ENCODE results near the gene GPA33. TPM values are rescaled to one million over a fixed set of nuclear protein-coding genes. Genes with fewer than 3 reads are reported as not detected.
"Not testable (repeated sequence)": the region's sequence is repeated elsewhere in the genome, so short reads cannot be mapped to it uniquely, and the experiment has no call there.

GPA33 gene
- polyA plus RNA-seq, 1 donor from 2014 or later = 3.3 TPM

DNA sequence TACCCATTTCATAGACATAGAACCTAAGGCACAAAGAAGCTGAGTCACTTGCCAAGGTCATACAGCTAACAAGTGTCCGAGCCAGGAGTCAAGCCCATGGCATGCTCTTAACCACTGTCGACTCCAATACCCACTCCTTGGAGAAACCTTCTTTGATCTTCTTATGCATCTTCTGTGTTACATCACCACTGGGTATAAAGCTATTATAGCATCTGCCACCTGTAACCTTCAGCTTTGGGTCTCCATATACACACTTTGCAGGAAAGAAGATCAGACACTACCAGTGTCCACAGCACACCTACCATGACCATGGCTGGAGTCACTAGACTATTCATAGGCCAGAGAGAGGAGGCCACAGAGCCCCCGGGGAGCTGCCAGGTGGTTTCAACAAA, 29.1 kb downstream of the GPA33 start:
- no peak overlapping the region for H3K27ac Mint-ChIP-seq
- H3K4me1 Mint-ChIP-seq = peaks cover 0 to 3% (median 0%) of the 10 kb centered on the region in 3 donors
- H3K9me3 Mint-ChIP-seq = no peaks in the 10 kb centered on the region
- H3K36me3 Mint-ChIP-seq = no peaks in the 10 kb centered on the region
- peak overlapping the region in 1 of 4 donors; percentile 0 for H3K4me3 Mint-ChIP-seq
- H3K27me3 Mint-ChIP-seq = peaks cover 3% of the 10 kb centered on the region

- no peaks in the 10 kb centered on the region for H3K9me3 Mint-ChIP-seq
- no peaks in the 10 kb centered on the region for H3K36me3 Mint-ChIP-seq
- H3K27me3 Mint-ChIP-seq = peaks cover 3% of the 10 kb centered on the region
- H3K27ac Mint-ChIP-seq = no peak overlapping the region
- H3K4me1 Mint-ChIP-seq = peaks cover 0 to 3% (median 0%) of the 10 kb centered on the region in 3 donors
- H3K4me3 Mint-ChIP-seq = peak overlapping the region in 1 of 4 donors; percentile 17
Measured at GRCh38 chr1:167060141-167061072, 29.8 kb downstream of the GPA33 start.

DNA sequence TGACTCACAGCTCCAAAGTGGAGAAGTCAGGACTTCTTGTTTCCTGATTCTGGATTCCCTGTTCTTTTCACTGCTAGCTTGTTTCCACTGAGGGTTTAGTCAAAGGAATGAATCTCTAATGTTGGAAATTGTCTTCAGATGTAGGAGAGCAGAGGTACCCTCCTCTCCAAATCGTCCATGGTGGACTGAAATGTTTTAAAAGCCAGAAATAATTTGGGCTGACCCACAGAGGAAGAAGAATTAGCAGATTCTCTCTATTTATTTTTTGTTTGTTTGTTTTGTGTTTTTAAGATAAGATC, 30.4 kb downstream of the GPA33 start:
- peak overlapping the region in 1 of 4 donors; percentile 17 for H3K4me3 Mint-ChIP-seq
- H3K27ac Mint-ChIP-seq = no peak overlapping the region
- H3K9me3 Mint-ChIP-seq = no peaks in the 10 kb centered on the region
- H3K36me3 Mint-ChIP-seq = no peaks in the 10 kb centered on the region
- no peaks in the 10 kb centered on the region for H3K27me3 Mint-ChIP-seq
- H3K4me1 Mint-ChIP-seq = peaks cover 0 to 3% (median 0%) of the 10 kb centered on the region in 3 donors

DNA sequence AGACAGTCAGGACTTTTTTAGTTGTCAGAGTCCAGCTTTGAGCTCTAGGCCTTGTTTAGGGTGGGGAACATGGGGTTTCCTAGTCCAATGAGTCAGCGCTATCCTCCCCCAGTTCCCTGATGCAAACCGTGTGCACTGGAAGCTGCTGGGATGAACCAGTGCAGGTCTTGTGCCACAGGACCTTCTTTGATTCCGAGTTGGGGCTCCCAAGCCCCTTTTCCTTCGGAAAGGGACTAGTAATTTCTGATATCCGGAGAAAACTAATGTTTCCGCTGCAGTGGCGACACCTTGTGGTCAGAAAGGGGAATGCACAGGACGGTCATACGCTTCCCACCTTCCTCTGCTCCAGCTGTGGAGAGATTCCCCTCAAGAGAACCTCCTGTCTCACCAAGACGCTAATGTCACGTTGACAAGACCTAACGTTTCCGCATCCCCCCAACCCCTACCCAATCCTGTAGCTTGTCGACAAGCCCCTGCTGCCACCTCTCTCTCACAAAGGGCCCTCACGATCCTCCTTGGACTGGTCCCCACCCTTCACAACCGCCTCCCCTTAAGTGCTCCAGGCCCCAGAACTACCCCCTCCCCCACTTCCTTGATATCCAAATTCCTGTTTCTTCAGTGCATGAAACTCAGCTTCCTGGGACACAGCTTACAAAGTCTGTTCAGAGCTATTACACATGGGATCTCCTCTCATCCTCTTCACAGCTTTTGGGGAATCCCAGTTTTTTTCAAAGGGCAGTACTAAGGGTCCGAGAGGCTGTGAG, 30.9 kb downstream of the GPA33 start:
- Mint-ChIP-seq H3K4me1 (peaks cover 0 to 3% (median 0%) of the 10 kb centered on the region in 3 donors), H3K27ac (peak overlapping the region in 2 of 3 donors; percentile 24 to 71), H3K4me3 (peak overlapping the region in 1 of 4 donors; percentile 53), H3K27me3 (no peaks in the 10 kb centered on the region), H3K9me3 (no peaks in the 10 kb centered on the region), H3K36me3 (no peaks in the 10 kb centered on the region)

GRCh38 chr1:167057241-167057688, 32.9 kb downstream of the GPA33 start:
- peaks cover 0 to 1% (median 0%) of the 10 kb centered on the region in 3 donors for H3K9me3 Mint-ChIP-seq
- H3K4me1 Mint-ChIP-seq = peaks cover 0 to 3% (median 0%) of the 10 kb centered on the region in 3 donors
- H3K27ac Mint-ChIP-seq = no peak overlapping the region

GRCh38 chr1:167056529-167057231, 33.5 kb downstream of the GPA33 start:
- Mint-ChIP-seq H3K9me3 (peaks cover 0 to 1% (median 0%) of the 10 kb centered on the region in 3 donors), H3K27ac (no peak overlapping the region), H3K36me3 (no peaks in the 10 kb centered on the region), H3K27me3 (no peaks in the 10 kb centered on the region), H3K4me3 (no peak overlapping the region), H3K4me1 (peaks cover 0 to 3% (median 0%) of the 10 kb centered on the region in 3 donors)

More at GRCh38 chr1:167057241-167057688, 32.9 kb downstream of the GPA33 start:
- Mint-ChIP-seq H3K27me3 (no peaks in the 10 kb centered on the region), H3K36me3 (no peaks in the 10 kb centered on the region), H3K4me3 (no peak overlapping the region)

- Mint-ChIP-seq H3K36me3 (no peaks in the 10 kb centered on the region), H3K4me3 (no peak overlapping the region), H3K27ac (peak overlapping the region in 1 of 3 donors; percentile 7), H3K4me1 (peaks cover 0 to 3% (median 0%) of the 10 kb centered on the region in 3 donors), H3K27me3 (no peaks in the 10 kb centered on the region), H3K9me3 (peaks cover 0 to 1% (median 0%) of the 10 kb centered on the region in 3 donors)
Measured at GRCh38 chr1:167054946-167055630, 35.1 kb downstream of the GPA33 start.

- Mint-ChIP-seq H3K36me3 (no peaks in the 10 kb centered on the region), H3K9me3 (peaks cover 0 to 1% (median 0%) of the 10 kb centered on the region in 3 donors), H3K27me3 (no peaks in the 10 kb centered on the region), H3K4me1 (peaks cover 0 to 3% (median 0%) of the 10 kb centered on the region in 3 donors), H3K27ac (no peak overlapping the region), H3K4me3 (no peak overlapping the region)
Measured at GRCh38 chr1:167054531-167054930, 35.6 kb downstream of the GPA33 start.

- Mint-ChIP-seq H3K27me3 (no peaks in the 10 kb centered on the region), H3K9me3 (peaks cover 0 to 1% (median 0%) of the 10 kb centered on the region in 3 donors), H3K27ac (no peak overlapping the region)
Measured at GRCh38 chr1:167052389-167052788, 37.8 kb downstream of the GPA33 start.

DNA sequence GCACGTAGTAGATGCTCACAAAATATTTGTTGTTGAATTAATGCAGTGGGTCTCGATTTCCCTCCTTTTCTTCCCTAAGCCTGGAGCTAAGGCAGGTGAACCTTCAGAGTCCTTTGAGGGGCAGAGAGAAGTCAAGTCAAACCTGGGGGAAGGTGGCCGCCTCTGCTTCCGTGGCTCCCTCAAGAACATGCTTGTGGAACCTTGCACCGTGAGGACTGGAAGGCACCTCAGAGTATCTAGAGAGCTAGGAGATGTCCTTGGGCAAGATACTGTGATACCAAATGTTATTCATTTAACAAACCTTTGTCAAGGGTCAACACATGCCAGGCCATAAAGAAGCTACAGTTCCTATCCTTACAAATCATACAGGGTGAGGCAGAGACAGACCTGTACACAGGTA, 38.3 kb downstream of the GPA33 start:
- H3K4me3 Mint-ChIP-seq = no peak overlapping the region

More at GRCh38 chr1:167052389-167052788, 37.8 kb downstream of the GPA33 start:
- Mint-ChIP-seq H3K4me1 (no peaks in the 10 kb centered on the region), H3K36me3 (no peaks in the 10 kb centered on the region), H3K4me3 (peak overlapping the region in 1 of 4 donors; percentile 13)

DNA sequence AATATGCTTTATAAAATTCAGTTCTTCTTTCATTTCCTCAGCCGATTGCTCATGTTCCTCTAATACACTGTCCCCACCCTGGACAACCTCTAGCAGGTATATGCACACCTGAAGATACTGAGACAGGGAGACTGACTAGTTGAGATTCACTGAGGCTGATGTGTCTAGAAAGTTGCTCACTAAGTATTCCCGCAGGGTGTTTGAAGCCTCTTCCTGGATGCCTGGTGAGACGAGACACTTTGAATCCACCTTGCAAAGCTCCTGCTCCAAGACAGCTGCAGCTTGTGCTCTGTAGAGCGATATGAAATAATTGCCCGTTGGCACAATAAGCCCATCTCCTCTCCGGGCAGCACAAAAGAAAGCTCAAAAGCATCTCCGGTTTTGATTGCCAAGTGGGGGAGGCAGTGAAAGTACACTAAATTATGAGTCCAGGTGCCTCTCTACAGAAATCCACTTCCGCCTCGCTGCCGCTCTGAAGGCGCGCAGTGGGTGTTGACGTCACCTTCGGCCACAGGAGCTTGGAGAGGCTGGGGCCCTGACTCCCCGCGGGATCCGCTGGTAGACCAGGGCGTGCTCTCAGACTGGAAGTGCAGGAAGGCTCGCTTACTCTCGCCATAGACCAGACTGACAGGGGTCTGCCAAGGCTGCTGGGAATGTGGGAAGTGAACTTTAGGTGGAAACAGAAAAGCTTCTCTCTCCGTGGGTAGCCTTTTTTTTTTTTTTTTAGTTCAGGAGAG, 46.3 kb downstream of the GPA33 start:
- Mint-ChIP-seq H3K4me3 (peak overlapping the region; percentile 72 to 96 (median 89)), H3K9me3 (no peaks in the 10 kb centered on the region), H3K4me1 (peaks cover 11 to 12% (median 11%) of the 10 kb centered on the region in 3 donors), H3K27ac (peak overlapping the region; percentile 6 to 86 (median 24)), H3K36me3 (no peaks in the 10 kb centered on the region), H3K27me3 (peaks cover 11% of the 10 kb centered on the region)

More for the DNA sequence above, 38.3 kb downstream of the GPA33 start:
- Mint-ChIP-seq H3K9me3 (peaks cover 0 to 1% (median 0%) of the 10 kb centered on the region in 3 donors), H3K36me3 (no peaks in the 10 kb centered on the region), H3K27me3 (no peaks in the 10 kb centered on the region), H3K27ac (no peak overlapping the region), H3K4me1 (no peaks in the 10 kb centered on the region)

GRCh38 chr1:167033646-167034045, 56.5 kb downstream of the GPA33 start:
- Mint-ChIP-seq H3K4me3 (no peak overlapping the region), H3K4me1 (no peaks in the 10 kb centered on the region), H3K36me3 (no peaks in the 10 kb centered on the region), H3K27me3 (peaks cover 13% of the 10 kb centered on the region), H3K27ac (no peak overlapping the region), H3K9me3 (peaks cover 0 to 2% (median 0%) of the 10 kb centered on the region in 3 donors)

- H3K27ac Mint-ChIP-seq, H3K9me3 Mint-ChIP-seq, H3K4me1 Mint-ChIP-seq, H3K36me3 Mint-ChIP-seq, H3K4me3 Mint-ChIP-seq: not testable (repeated sequence)
- H3K27me3 Mint-ChIP-seq = peaks cover 24% of the 10 kb centered on the region
Measured at GRCh38 chr1:167029553-167029952, 60.6 kb downstream of the GPA33 start.
